Duodenal mucosa (tissue), 2 donors: ENCODE data around the gene TNFAIP8L3.
"Not testable (repeated sequence)": the region's sequence is repeated elsewhere in the genome, so short reads cannot be mapped to it uniquely, and the experiment has no call there.

Source experiments
- H3K27ac ChIP-seq: one replicate; pipeline ENCODE4 v1.7.0; 2013; ENCODE audit warnings: low read depth, low read length
- H3K27me3 ChIP-seq, 2 donors: one replicate each; pipeline ENCODE4 v1.7.0; 2013; ENCODE audit warnings: low read length in 2 of 2, control low read depth in 1 of 2; ENCODE audit not compliant: insufficient read depth in 2 of 2, control insufficient read depth in 1 of 2
- H3K36me3 ChIP-seq, 2 donors: one replicate each; pipeline ENCODE4 v1.7.0; 2013; ENCODE audit warnings: low read length in 2 of 2, control low read depth in 1 of 2; ENCODE audit not compliant: insufficient read depth in 2 of 2, control insufficient read depth in 1 of 2
- H3K4me1 ChIP-seq, 2 donors: one replicate each; pipeline ENCODE4 v1.7.0; 2013; ENCODE audit warnings: low read length in 2 of 2, control low read depth in 1 of 2; ENCODE audit not compliant: insufficient read depth in 2 of 2, control insufficient read depth in 1 of 2
- H3K4me3 ChIP-seq, 2 donors: one replicate each; pipeline ENCODE4 v1.7.0; 2013; ENCODE audit warnings: low read length in 2 of 2, low read depth in 1 of 2
- H3K9ac ChIP-seq, 2 donors: one replicate each; pipeline ENCODE4 v1.7.0; 2013; ENCODE audit warnings: low read length in 2 of 2, low read depth in 1 of 2
- H3K9me3 ChIP-seq, 2 donors: one replicate each; pipeline ENCODE4 v1.7.0; 2013; ENCODE audit warnings: low read length in 2 of 2, control low read depth in 1 of 2; ENCODE audit not compliant: control insufficient read depth in 1 of 2

Gene TNFAIP8L3

DNA sequence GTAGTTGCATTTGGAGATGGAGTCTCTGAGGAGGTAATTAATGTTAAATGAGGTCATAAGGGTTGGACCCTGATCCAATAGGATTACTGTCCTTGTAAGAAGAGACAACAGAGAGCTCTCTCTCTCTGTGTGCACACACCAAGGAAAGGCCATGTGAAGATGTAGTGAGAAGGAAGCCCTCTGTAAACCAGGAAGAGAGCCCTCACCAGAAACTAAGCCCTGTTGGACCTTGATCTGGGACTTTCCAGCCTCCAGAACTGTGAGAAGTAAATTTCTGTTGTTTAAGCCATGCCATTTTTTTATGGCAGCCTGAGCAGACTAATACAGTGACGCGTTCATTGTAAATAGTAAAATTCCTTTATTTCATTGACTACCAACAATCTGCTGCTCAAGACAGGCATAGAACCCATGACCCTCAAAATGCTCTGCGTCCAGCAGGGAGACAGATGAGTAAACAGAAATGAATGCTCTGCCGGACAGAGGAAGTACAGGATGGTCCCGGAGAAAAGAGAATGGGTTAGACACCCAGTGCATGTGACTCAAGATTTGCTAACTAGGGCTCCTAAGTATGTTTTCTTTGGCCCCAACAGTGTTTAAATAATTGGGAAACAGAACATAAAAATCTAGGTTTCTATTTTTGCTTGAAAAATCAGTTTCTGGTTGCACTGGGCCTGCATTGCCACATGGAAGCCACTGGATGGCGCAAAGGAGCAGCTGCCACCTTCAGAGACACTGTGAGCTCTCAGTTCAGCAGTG, 37.9 kb upstream of the TNFAIP8L3 start:
- Histone ChIP-seq H3K27me3 (no peaks in the 10 kb centered on the region), H3K4me3 (no peak overlapping the region), H3K36me3 (no peaks in the 10 kb centered on the region), H3K27ac (no peak overlapping the region), H3K4me1 (no peaks in the 10 kb centered on the region), H3K9ac (no peak overlapping the region), H3K9me3 (no peaks in the 10 kb centered on the region)

- Histone ChIP-seq H3K4me1 (no peaks in the 10 kb centered on the region), H3K36me3 (no peaks in the 10 kb centered on the region), H3K27me3 (no peaks in the 10 kb centered on the region), H3K9me3 (no peaks in the 10 kb centered on the region), H3K4me3 (no peak overlapping the region), H3K27ac (no peak overlapping the region), H3K9ac (no peak overlapping the region)
These were observed 37.0 kb upstream of the TNFAIP8L3 start for GRCh38 chr15:51131596-51132290.

- Histone ChIP-seq H3K9ac (no peak overlapping the region), H3K27me3 (no peaks in the 10 kb centered on the region), H3K27ac (no peak overlapping the region), H3K9me3 (no peaks in the 10 kb centered on the region), H3K4me1 (no peaks in the 10 kb centered on the region), H3K36me3 (no peaks in the 10 kb centered on the region), H3K4me3 (no peak overlapping the region)
These were observed 35.6 kb upstream of the TNFAIP8L3 start for GRCh38 chr15:51130344-51130743.

DNA sequence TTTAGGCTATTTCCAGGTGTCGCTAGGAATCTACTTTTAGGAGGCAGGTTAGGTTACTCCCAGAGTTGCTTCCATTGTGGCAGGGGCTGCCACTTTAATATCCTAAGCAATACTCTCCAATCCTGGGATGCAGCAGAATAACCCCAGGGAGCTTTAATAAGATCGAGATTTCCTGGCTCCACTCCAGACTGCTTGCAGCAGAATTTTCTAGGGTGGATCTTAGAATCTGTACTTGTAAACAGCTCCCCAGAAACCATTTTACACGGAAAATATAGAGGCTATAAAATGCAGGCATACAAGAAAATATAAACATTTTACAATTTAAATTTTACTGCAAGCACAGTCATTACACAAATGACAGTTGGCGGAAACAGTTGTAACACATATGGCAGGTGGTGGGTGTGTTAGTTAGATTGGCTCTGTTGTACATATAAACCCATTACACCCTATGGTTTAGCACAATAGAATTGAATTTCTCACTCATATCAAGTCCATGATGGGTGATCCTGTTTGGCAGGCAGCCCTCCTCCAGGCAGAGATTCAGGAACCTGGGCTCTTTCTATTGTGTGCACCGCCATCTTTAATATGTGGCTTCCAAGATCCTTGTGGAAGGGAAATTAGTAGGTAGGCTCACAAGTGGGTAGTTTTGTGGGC, 35.0 kb upstream of the TNFAIP8L3 start:
- no peak overlapping the region for H3K27ac ChIP-seq

DNA sequence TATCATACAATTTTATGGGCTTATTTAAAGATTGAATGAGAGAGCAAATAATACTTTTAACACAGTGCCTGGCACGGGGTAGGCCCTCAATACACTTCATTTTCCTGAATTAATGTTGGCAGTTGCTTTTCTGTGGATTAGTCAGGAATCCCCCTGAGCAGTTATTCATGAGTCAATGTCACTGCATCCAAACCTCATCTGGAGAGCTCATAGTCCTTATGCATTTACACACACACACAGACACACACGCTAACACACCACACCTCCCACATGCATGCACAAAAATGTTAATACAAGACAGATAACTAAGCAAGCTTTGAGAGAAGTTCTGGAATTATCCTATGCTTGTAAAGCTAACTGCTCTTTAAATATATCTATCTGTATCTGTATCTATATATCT, 34.0 kb upstream of the TNFAIP8L3 start:
- H3K27ac ChIP-seq: no peak overlapping the region
- H3K4me1 ChIP-seq: no peaks in the 10 kb centered on the region
- no peaks in the 10 kb centered on the region for H3K27me3 ChIP-seq
- H3K9ac ChIP-seq: no peak overlapping the region
- no peaks in the 10 kb centered on the region for H3K36me3 ChIP-seq
- no peak overlapping the region for H3K4me3 ChIP-seq
- H3K9me3 ChIP-seq: no peaks in the 10 kb centered on the region

More for the DNA sequence above, 35.0 kb upstream of the TNFAIP8L3 start:
- H3K9me3 ChIP-seq: no peaks in the 10 kb centered on the region
- H3K4me3 ChIP-seq: no peak overlapping the region
- no peak overlapping the region for H3K9ac ChIP-seq
- no peaks in the 10 kb centered on the region for H3K36me3 ChIP-seq
- H3K27me3 ChIP-seq: no peaks in the 10 kb centered on the region
- no peaks in the 10 kb centered on the region for H3K4me1 ChIP-seq

- Histone ChIP-seq H3K9ac (no peak overlapping the region), H3K9me3 (no peaks in the 10 kb centered on the region), H3K36me3 (no peaks in the 10 kb centered on the region), H3K27ac (no peak overlapping the region), H3K4me1 (no peaks in the 10 kb centered on the region), H3K4me3 (no peak overlapping the region), H3K27me3 (no peaks in the 10 kb centered on the region)
These were observed 32.1 kb upstream of the TNFAIP8L3 start for GRCh38 chr15:51126842-51127241.

DNA sequence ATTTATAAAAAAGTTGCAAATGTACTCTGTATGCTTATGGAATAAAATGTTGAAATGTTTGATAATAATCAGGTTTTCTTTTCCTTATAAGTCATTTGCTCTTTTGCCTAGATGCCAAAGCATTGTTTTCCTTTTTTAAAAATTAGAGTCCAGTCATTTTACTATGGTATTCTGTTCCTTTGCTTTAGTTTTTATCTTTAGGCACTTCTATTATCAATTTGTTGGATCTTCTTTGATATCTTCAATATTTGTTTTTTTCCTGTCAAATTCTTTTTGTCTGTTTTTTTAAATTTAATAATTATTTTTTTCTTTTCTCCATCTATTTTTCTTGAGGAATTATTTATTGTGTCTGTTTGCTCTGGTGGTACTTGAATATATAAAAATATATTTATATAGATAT, 28.3 kb upstream of the TNFAIP8L3 start:
- not testable (repeated sequence) for H3K36me3 ChIP-seq, H3K4me1 ChIP-seq, H3K27me3 ChIP-seq, H3K4me3 ChIP-seq, H3K9me3 ChIP-seq, H3K27ac ChIP-seq, H3K9ac ChIP-seq

DNA sequence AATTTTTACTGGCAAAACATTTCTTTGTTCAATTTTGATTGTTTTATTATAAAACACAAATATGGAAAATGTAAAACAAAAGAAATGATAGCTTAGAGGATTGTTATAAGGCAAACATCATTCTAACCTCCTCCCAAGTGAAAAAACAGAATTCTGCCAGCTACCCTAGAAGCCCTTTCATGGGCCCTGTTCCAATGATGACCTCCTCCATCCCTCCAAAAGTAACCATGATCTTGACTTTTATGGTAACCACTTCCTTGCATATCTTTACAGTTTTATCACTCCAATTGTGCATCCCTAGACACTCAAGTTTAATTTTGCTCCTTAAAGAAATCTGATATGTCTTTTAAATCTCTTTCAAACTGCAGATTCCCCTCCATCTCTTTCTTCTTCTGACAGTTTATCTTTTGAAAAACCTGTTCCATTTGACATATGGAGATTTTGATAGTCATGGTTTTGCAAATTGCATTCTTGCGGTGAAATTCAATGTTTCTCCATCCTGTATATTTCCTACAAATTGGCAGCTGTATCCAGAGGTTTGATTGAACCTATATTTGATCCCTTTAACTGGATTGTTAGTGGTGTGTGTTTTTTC, 27.0 kb upstream of the TNFAIP8L3 start:
- Histone ChIP-seq H3K27me3 (no peaks in the 10 kb centered on the region), H3K9me3 (no peaks in the 10 kb centered on the region), H3K4me3 (no peak overlapping the region), H3K36me3 (no peaks in the 10 kb centered on the region), H3K4me1 (no peaks in the 10 kb centered on the region), H3K27ac (no peak overlapping the region), H3K9ac (no peak overlapping the region)

DNA sequence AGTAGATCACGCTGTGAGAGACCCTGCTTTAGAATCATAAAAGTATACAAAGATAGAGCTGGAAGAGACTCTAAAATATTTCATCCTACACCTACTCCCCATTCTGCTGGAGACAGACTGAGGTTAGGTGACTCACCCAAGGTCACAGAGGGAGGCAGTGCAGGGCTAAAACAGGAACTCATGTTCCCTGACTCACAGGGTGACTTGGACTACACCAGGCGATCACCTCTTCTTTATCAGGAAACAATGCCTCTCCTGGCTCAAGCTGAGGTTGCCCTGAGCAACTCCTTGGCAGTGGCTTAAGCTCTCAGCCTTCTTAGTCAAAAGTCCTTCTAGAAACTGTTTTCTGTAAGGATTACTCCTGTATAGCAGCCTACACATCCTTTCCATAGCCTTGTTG, 26.4 kb upstream of the TNFAIP8L3 start:
- Histone ChIP-seq H3K36me3 (no peaks in the 10 kb centered on the region), H3K4me1 (no peaks in the 10 kb centered on the region), H3K9ac (no peak overlapping the region), H3K9me3 (no peaks in the 10 kb centered on the region), H3K27me3 (no peaks in the 10 kb centered on the region), H3K27ac (no peak overlapping the region), H3K4me3 (no peak overlapping the region)

DNA sequence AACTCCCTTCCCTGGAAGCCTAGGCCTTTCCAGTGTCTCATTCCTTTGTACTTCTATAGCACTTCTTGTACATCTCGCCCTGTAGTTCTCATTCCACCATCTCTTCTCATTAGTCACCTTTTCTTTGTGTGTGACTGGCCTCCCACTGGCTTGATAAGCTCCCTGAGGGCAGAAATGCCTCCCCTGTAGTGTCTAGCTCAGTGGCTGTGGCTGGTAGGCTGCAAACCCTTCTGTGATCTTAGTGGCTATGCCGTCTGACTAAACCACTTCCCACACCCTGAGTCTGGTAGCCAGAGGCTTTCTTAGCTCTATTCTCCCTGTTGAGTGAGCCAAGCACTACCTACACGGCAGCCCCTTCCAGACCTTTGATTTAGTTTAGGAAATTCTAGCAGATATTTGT, 24.4 kb upstream of the TNFAIP8L3 start:
- no peak overlapping the region for H3K9ac ChIP-seq
- no peak overlapping the region for H3K27ac ChIP-seq
- no peaks in the 10 kb centered on the region for H3K36me3 ChIP-seq
- no peaks in the 10 kb centered on the region for H3K4me1 ChIP-seq
- H3K4me3 ChIP-seq: no peak overlapping the region
- H3K27me3 ChIP-seq: no peaks in the 10 kb centered on the region
- H3K9me3 ChIP-seq: no peaks in the 10 kb centered on the region
